GM18858 (cell line): Measurements from ENCODE around the gene HID1.
"Not testable (repeated sequence)": the region's sequence is repeated elsewhere in the genome, so short reads cannot be mapped to it uniquely, and the experiment has no call there.

Source experiments
- ATAC-seq: cut with Tn5 transposase; IDR thresholded peaks from one replicate; pipeline ENCODE4 v1.9.1; 2021; ENCODE audit not compliant: unreplicated experiment

The HID1 gene

GRCh38 chr17:74969501-74969900 is 3.1 kb downstream of the HID1 start:
- ATAC-seq: not testable (repeated sequence)

- no peak for ATAC-seq
Measured at GRCh38 chr17:74968361-74968780, 4.2 kb downstream of the HID1 start.

- ATAC-seq: no peak
Measured at GRCh38 chr17:74964988-74965622, 7.5 kb downstream of the HID1 start.

DNA sequence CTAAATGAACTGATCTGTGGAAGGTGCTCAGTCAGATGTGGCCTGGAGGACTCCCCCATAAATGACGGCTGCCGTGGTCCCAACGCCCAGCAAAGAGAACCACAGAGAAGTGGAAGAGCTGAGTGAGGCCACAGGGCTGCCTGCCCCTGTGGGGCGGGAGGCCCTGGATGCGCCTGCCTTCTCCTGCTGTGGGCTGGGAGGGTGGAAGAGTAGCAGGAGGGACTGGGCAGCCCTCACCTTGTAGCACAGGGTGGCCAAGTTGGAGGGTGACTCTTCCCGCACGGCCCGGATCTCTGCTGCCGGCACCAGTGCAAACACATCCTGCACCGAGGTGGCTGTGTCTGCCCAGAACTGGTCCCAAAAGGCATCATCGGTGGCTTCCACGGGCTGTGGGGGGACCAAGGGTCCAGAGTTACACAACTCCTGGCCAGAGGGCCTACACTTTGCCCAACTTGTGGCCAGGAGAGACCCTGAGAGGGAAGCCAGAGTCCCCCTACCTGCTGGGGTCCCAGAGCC is 8.3 kb downstream of the HID1 start:
- no peak for ATAC-seq

- no peak for ATAC-seq
Measured at GRCh38 chr17:74963656-74964055, 8.9 kb downstream of the HID1 start.

- ATAC-seq: no peak
Measured at GRCh38 chr17:74962622-74963394, 9.8 kb downstream of the HID1 start.

DNA sequence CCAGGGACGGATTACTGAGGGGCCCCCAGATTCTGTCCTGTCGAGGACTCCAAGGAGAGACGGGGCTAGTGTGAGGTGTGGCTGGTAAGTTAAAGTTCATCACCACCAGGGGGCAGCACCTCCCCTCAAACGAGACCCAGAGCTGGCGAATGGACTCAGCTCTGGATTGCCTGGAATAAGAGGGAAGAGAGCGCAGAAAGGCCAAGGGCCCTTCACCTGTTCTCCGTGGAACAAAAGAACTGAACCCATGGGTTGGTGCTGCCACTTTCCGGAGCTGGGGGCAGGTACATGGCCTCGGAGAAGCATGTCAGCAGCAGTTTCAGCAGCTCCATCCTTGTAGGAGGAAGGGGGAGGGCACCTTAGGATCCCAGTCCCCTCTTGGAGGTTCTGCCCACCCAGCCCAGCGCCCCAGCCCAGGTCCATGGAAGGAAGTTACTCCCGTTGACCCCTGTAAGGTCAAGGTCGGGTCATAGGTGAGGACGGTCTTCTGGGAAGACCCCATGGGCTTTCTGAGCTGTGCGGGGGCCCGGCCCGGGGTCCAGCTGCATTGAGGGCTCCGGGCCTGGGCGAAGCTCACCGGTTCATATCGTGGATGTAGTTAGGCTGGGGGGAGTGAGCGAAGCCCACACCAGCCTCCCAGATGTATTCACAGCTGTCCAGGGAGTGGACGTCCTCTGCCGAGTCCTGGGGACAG is 10.8 kb downstream of the HID1 start:
- no peak for ATAC-seq

GRCh38 chr17:74960570-74961342 is 11.8 kb downstream of the HID1 start:
- no peak for ATAC-seq

DNA sequence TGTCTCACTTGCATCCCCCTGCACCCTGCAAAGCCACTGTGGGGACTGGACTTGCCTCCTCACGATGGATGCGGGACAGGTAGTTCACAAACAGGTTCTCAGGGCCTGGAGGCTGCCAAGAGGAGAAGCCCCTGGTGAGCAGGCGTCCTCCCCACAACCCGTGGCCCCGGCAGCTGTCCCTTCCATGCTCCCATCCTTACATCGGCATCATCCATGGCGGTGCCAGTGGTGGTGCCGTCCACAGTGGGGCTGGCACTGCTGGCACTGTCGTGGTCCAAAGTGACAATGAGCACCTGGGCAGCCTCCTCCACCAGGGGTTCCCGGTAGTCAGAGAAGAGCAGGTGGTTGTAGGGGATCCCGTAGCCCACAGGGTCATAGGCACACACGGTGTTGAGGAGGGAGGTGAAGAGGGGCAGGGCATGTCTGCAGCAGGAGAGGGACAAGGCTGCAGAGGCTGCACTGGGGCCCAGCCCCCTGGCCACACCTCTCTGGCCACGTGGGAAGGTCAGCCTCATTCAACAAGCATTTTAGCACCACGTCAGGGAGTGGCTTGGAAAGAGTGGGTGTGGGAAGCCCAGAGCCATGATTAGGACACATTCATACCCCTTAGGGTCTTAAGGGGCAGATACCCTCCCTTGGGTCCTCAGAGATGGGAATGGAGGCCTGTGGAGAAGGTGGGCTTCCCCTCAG is 12.6 kb downstream of the HID1 start:
- no peak for ATAC-seq

DNA sequence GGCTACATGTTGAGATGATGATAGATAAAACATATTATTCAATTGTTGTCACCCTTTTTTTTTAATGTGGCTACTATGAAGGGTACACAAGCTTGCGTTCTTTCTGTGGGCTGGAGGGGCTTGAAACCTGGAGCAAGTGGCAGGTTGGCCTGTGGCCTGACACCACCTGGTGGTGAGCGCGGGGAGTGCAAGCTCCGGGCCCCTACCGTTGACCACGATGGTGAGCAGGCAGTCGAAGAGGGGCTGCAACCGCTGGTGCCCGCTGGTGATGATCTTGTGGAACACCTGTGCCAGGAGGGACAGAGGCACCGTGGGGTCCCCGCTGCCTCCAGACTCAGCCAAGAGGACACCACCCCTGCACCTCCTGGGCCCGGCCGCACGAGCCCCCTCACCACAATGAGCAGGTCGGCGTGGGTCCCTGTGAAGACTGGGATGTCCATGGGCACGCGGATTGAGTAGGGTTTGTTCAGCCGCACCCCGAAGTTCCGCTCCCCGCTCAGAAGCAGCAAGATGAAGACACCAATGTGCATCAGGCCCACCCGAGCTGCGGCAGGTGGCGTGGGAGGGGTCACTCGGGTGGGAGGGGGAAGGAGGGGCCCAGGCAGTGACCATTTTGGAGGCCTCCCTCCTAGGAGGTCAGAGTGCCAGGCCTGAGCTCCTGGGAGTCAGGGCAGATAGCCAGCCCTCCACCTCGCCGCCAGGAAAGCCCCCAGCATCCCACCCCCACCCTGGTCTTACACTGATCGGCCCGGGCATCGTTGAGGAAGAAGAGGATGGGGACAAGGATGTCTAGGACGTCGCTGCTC is 14.4 kb downstream of the HID1 start:
- ATAC-seq: no peak

DNA sequence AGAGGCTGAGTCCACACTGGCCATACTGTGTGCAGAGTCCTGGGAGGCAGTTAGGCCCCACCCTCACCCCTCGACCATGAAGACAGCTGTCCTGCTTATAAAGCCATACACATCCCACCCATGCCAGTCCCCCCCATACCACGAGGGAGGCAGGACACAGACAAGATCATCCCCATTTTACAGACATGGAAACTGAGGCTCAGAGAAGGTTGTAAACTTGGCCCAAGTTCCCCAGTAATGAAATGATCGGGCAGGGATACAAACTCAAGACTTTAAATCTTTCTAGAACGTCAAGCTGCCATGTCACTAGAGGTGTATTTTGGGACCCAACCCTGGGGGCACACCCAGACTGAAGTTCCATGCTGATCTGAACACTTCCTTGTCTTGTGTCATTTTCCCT is 16.5 kb downstream of the HID1 start:
- no peak for ATAC-seq

DNA sequence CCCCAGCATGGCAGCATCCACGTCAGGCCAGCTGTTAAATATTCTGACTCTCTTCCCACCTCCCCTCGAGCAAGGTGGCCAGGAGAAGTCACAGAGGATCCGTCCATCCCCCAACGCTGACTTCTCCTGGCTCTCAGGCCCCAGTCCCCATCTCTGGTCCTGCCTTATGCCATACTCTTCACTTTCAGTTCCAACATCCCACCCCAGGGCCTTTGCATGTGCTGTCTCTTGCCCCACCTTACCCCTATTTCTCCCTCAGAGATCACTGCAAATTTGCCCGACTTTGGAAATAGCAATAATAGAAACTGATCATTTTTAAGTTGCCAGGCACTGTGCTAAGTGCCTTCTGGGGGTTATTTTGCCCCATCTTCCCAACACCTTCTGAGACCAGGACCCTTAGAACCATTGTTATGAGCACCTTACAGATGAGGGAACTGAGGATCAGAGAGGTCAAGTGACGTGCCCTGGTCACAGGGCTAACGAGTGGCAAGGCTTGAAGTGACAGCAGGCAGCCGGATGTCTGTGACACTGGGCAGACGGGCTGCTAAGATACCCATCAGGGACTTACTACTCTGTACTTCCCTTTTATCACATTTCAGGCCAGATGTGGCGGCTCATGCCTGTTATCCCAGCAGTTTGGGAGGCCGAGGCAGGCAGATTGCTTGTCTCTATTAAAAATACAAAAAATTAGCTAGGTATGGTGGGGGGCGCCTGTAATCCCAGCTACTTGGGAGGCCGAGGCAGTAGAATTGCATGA is 17.7 kb downstream of the HID1 start:
- no peak for ATAC-seq

GRCh38 chr17:74954115-74954514 is 18.4 kb downstream of the HID1 start:
- ATAC-seq: no peak

DNA sequence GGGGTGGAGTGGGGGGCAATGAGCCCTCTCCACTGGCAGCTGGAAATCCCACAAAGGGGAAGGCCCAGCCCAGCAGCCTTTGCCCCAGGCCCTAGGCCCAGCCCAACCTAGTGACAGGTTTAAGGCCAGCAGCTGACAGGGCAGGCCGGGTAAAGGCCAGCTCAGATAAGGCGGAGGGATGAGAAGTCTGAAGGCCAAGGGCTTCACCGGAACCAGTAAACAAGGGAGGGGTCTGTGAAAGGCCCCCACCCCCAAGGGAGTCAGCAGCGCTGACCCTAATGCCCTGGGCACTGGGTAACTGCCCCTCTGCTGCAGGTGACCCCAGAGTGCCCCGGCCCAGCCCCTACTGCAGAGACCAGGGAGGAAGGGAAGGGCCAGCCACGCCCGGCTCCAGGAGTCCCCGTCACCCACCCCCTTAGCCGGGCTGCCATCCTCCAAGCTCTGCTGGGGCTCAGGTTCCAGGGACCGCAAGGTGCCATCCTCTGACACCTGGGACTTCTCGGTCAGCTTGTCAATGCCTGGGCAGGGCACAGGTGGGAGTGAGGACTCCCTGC is 19.3 kb downstream of the HID1 start:
- ATAC-seq: no peak

GRCh38 chr17:74952431-74953133 is 20.0 kb downstream of the HID1 start:
- no peak for ATAC-seq

GRCh38 chr17:74951680-74952421 is 20.7 kb downstream of the HID1 start:
- no peak for ATAC-seq

GRCh38 chr17:74951065-74951464 is 21.5 kb downstream of the HID1 start:
- ATAC-seq: no peak
